ENCODE data around the gene LETM1. TPM values are rescaled to one million over a fixed set of nuclear protein-coding genes. Genes with fewer than 3 reads are reported as not detected.

The LETM1 gene
- total and polyA plus RNA-seq, 2 donors (not counting 1 experiment from before 2014, with no cell fraction given): 28.5 to 45.1 TPM

DNA sequence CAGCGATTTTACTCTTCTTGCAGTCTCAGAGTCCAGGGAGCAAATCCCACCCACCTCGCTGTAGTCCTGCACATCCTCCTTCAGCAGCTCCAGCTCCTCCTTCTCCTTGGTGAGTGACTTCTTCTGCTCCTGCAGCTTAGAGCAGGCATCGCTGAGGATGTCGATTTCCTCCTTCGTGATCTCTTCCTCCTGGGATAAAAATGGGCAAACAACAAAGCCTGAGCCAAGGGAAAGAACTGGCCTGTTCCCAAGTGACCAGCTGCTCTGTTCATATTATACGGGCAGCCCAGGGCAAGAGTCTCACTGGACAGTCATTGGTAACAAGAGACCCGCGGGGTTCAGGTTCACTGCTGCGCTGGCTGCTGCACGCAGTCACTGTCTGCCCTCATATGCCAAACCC, 36.7 kb downstream of the LETM1 start:
- Mint-ChIP-seq H3K27me3 (no peaks in the 10 kb centered on the region), H3K4me1 (no peaks in the 10 kb centered on the region), H3K9me3 (ENCODE audit: insufficient read depth) (no peaks in the 10 kb centered on the region), H3K27ac (no peak overlapping the region), H3K4me3 (no peak overlapping the region)
- no peak overlapping the region for H3K27ac ChIP-seq (ENCODE audit: low read length in 2 of 2)
- H2AFZ ChIP-seq (ENCODE audit: insufficient read depth, low read depth, low read length, poor library complexity, severe bottlenecking): no peak overlapping the region
- H3K36me3 ChIP-seq (replicated peaks in 1 of 2; ENCODE audit: control extremely low read depth in 1 of 2, control insufficient read depth in 1 of 2, extremely low read depth in 1 of 2, insufficient read depth in 2 of 2, low read length in 1 of 2): peaks cover 16 to 78% of the 10 kb centered on the region in 2 experiments
- H3K9ac ChIP-seq (ENCODE audit: low read length): no peak overlapping the region
- H3K27me3 ChIP-seq (replicated peaks in 1 of 4; ENCODE audit: control extremely low read depth in 1 of 4, control insufficient read depth in 3 of 4, insufficient read depth in 4 of 4, low read length in 3 of 4): no peaks in the 10 kb centered on the region
- ChIA-PET POLR2A (no interaction called here), CTCF (interaction anchor here (1.4 kb wide), 1 partner anchor 25 kb away, joined by 3 read pairs; no protein-coding TSS in a partner anchor)
- TF ChIP-seq EZH2 (IDR thresholded peaks at IDR 0.05; ENCODE audit: borderline replicate concordance, insufficient read depth, low read depth, low read length, poor library complexity, severe bottlenecking): no peak
- TF ChIP-seq, protein P1, sequence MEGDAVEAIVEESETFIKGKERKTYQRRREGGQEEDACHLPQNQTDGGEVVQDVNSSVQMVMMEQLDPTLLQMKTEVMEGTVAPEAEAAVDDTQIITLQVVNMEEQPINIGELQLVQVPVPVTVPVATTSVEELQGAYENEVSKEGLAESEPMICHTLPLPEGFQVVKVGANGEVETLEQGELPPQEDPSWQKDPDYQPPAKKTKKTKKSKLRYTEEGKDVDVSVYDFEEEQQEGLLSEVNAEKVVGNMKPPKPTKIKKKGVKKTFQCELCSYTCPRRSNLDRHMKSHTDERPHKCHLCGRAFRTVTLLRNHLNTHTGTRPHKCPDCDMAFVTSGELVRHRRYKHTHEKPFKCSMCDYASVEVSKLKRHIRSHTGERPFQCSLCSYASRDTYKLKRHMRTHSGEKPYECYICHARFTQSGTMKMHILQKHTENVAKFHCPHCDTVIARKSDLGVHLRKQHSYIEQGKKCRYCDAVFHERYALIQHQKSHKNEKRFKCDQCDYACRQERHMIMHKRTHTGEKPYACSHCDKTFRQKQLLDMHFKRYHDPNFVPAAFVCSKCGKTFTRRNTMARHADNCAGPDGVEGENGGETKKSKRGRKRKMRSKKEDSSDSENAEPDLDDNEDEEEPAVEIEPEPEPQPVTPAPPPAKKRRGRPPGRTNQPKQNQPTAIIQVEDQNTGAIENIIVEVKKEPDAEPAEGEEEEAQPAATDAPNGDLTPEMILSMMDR (IDR thresholded peaks at IDR 0.05): no peak
- no peak for DNase-seq
- no peaks in the 10 kb centered on the region for H4K20me1 ChIP-seq (ENCODE audit: control insufficient read depth, insufficient read depth, low read length, poor library complexity, severe bottlenecking)
- 99% methylated on average over 10 of the region's 10 CpGs for WGBS (ENCODE audit: insufficient coverage)
- H3K79me2 ChIP-seq (ENCODE audit: control insufficient read depth, insufficient read depth, low read length): no peaks in the 10 kb centered on the region
- no peak for ATAC-seq (ENCODE audit: low read depth)
- no peaks in the 10 kb centered on the region for H3K9me3 ChIP-seq (ENCODE audit: control extremely low read depth in 1 of 3, control insufficient read depth in 2 of 3, insufficient read depth in 1 of 3, low read length in 2 of 3)
- intact Hi-C loops (cut with micrococcal nuclease): no loop called here
- no peak overlapping the region for H3K4me2 ChIP-seq (replicated peaks; ENCODE audit: low read depth, low read length, poor library complexity, severe bottlenecking)
- no peaks in the 10 kb centered on the region for H3K4me1 ChIP-seq (ENCODE audit: control insufficient read depth in 2 of 2, insufficient read depth in 2 of 2, low read length in 2 of 2)
- H3K4me3 ChIP-seq (ENCODE audit: control extremely low read depth in 1 of 5, extremely low read depth in 1 of 5, insufficient read depth in 1 of 5, low read depth in 2 of 5, low read length in 4 of 5): no peak overlapping the region

DNA sequence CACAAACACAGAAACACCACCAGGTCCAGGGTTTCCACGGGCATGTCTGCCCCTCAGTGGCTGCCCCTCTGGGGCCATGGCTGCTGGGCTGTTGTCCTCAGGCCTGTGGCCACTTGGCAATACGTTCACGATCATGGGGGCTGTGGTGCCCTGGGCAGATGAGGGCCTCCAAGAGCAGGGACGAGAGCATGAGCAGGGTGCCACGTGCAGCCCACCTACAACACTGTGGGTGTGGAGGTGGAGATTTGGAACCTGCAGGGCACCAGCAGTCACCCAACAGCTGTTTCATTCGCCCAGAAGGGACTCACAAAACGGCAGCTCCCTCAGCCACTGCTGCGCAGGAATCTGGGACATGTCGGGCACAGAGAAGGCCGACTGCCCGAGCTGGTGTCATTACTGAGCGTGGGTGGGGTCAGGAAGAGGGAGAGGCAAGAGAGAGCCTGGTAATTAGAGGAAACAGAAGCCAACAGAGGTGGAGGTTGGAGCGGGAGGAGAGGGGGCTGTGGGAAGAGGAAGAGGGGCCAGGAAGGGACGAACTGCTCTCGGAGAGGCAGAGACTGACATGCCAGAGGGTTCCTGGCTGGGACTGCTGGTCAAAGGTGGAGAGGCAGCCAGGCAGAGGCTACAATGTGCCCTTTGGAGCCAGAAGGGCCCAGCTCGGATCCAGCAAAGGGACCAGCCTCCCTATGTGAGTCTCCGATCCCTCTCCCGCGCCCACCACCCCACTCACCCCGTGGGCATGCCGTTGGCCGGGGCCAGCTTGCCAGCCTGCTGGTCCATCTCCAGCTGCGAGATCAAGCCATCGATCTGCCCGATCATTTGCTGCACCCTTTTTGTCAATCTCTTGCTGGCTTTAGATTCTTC, 39.7 kb downstream of the LETM1 start:
- Histone ChIP-seq H3K36me3 (replicated peaks in 1 of 2; ENCODE audit: control extremely low read depth in 1 of 2, control insufficient read depth in 1 of 2, extremely low read depth in 1 of 2, insufficient read depth in 2 of 2, low read length in 1 of 2) (peaks cover 16 to 58% of the 10 kb centered on the region in 2 experiments), H3K79me2 (ENCODE audit: control insufficient read depth, insufficient read depth, low read length) (no peaks in the 10 kb centered on the region), H2AFZ (ENCODE audit: insufficient read depth, low read depth, low read length, poor library complexity, severe bottlenecking) (no peak overlapping the region), H3K4me1 (ENCODE audit: control insufficient read depth in 2 of 2, insufficient read depth in 2 of 2, low read length in 2 of 2) (no peaks in the 10 kb centered on the region), H4K20me1 (ENCODE audit: control insufficient read depth, insufficient read depth, low read length, poor library complexity, severe bottlenecking) (no peaks in the 10 kb centered on the region), H3K4me2 (replicated peaks; ENCODE audit: low read depth, low read length, poor library complexity, severe bottlenecking) (no peak overlapping the region), H3K27ac (ENCODE audit: low read length in 2 of 2) (no peak overlapping the region), H3K9ac (ENCODE audit: low read length) (no peak overlapping the region), H3K27me3 (replicated peaks in 1 of 4; ENCODE audit: control extremely low read depth in 1 of 4, control insufficient read depth in 3 of 4, insufficient read depth in 4 of 4, low read length in 3 of 4) (no peaks in the 10 kb centered on the region), H3K9me3 (ENCODE audit: control extremely low read depth in 1 of 3, control insufficient read depth in 2 of 3, insufficient read depth in 1 of 3, low read length in 2 of 3) (no peaks in the 10 kb centered on the region), H3K4me3 (ENCODE audit: control extremely low read depth in 1 of 5, extremely low read depth in 1 of 5, insufficient read depth in 1 of 5, low read depth in 2 of 5, low read length in 4 of 5) (no peak overlapping the region)
- H3K4me3 Mint-ChIP-seq: no peak overlapping the region
- DNase-seq (no peak), ATAC-seq (ENCODE audit: low read depth) (no peak)
- TF ChIP-seq, protein P1 (IDR thresholded peaks at IDR 0.05): no peak
- no peak for TF ChIP-seq EZH2 (IDR thresholded peaks at IDR 0.05; ENCODE audit: borderline replicate concordance, insufficient read depth, low read depth, low read length, poor library complexity, severe bottlenecking)
- ChIA-PET POLR2A (interaction anchor here (0.7 kb wide), 1 partner anchor 37 kb away, joined by 5 read pairs; no protein-coding TSS in a partner anchor), CTCF (interaction anchor here (4.1 kb wide), 1 partner anchor 83 kb away, joined by 16 read pairs; no protein-coding TSS in a partner anchor)
- 95% methylated on average over 20 of the region's 25 CpGs for WGBS (ENCODE audit: insufficient coverage)
- H3K4me1 Mint-ChIP-seq: no peaks in the 10 kb centered on the region
- no peak overlapping the region for H3K27ac Mint-ChIP-seq
- no peaks in the 10 kb centered on the region for H3K9me3 Mint-ChIP-seq (ENCODE audit: insufficient read depth)
- intact Hi-C loops (cut with micrococcal nuclease): no loop called here
- H3K27me3 Mint-ChIP-seq: no peaks in the 10 kb centered on the region
